DOHH2 (cell line): ENCODE measurements around the gene DPH3.

Experiments
- H3F3A ChIP-seq: fragments of 200-600 bp; sonication (generic), shearing (Covaris generic); 2 replicates; pipeline ENCODE4 v1.6.0; 2016; ENCODE audit warnings: antibody characterized with exemption, mild to moderate bottlenecking; ENCODE audit not compliant: control insufficient read depth, insufficient read depth
- H3K27ac ChIP-seq: fragments of 200-600 bp; sonication (generic); 2 replicates; pipeline ENCODE4 v1.5.1; 2014; ENCODE audit warnings: low read depth, mild to moderate bottlenecking, low read length, moderate library complexity
- H3K27me3 ChIP-seq: fragments of 200-600 bp; sonication (generic); 2 replicates; pipeline ENCODE4 v1.6.1; 2014; ENCODE audit warnings: mild to moderate bottlenecking, low read length, mixed read lengths; ENCODE audit not compliant: control insufficient read depth
- H3K36me3 ChIP-seq: fragments of 200-600 bp; sonication (generic); 2 replicates; pipeline ENCODE4 v1.6.1; 2014; ENCODE audit warnings: mild to moderate bottlenecking, low read length, moderate library complexity, mixed read lengths; ENCODE audit not compliant: control insufficient read depth
- H3K4me1 ChIP-seq: fragments of 200-600 bp; sonication (generic); 2 replicates; pipeline ENCODE4 v1.6.1; 2014; ENCODE audit warnings: mild to moderate bottlenecking, low read length, mixed read lengths; ENCODE audit not compliant: control insufficient read depth
- H3K4me2 ChIP-seq: fragments of 200-600 bp; sonication (generic); 2 replicates; pipeline ENCODE4 v1.6.0; 2014; ENCODE audit warnings: mild to moderate bottlenecking, low read length, moderate library complexity
- H3K4me3 ChIP-seq: fragments of 200-600 bp; sonication (generic); 2 replicates; pipeline ENCODE4 v1.5.1; 2014; ENCODE audit warnings: mild to moderate bottlenecking, low read length, mixed read lengths
- H3K79me2 ChIP-seq: fragments of 200-600 bp; sonication (generic); 2 replicates; pipeline ENCODE4 v1.6.1; 2014; ENCODE audit warnings: mild to moderate bottlenecking, low read length, mixed read lengths; ENCODE audit not compliant: control insufficient read depth
- H3K9me2 ChIP-seq: fragments of 200-600 bp; sonication (generic); replicated peaks from 2 replicates; pipeline ENCODE4 v1.6.1; 2014; ENCODE audit warnings: mild to moderate bottlenecking, low read length, mixed read lengths; ENCODE audit not compliant: control insufficient read depth
- H3K9me3 ChIP-seq: fragments of 200-600 bp; sonication (generic); 2 replicates; pipeline ENCODE4 v1.6.1; 2014; ENCODE audit warnings: antibody characterized with exemption, low read length, mixed read lengths; ENCODE audit not compliant: control insufficient read depth, insufficient read depth
- H4K20me1 ChIP-seq: fragments of 200-600 bp; sonication (generic); 2 replicates; pipeline ENCODE4 v1.6.0; 2014; ENCODE audit warnings: low read depth, mild to moderate bottlenecking, antibody characterized with exemption, low read length, moderate library complexity; ENCODE audit not compliant: control insufficient read depth, insufficient read depth
- EZH2phosphoT487 ChIP-seq: fragments of 200-600 bp; sonication (generic); IDR thresholded peaks from 2 replicates; pipeline ENCODE4 v1.6.1; 2017; ENCODE audit warnings: borderline replicate concordance, mild to moderate bottlenecking, antibody characterized with exemption, low read length, moderate library complexity, mixed read lengths
- TF ChIP-seq, protein P1 (sequence below): fragments of 200-600 bp; sonication (generic); IDR thresholded peaks from one replicate; pipeline ENCODE4 v1.5.1; 2014; ENCODE audit warnings: antibody characterized with exemption, mild to moderate bottlenecking, low read depth, low read length; ENCODE audit not compliant: poor library complexity, severe bottlenecking

DPH3 gene

GRCh38 chr3:16277471-16277870 is 12.7 kb upstream of the DPH3 start:
- Histone ChIP-seq H3K9me2 (no peaks in the 10 kb centered on the region), H3K79me2 (no peaks in the 10 kb centered on the region), H4K20me1 (no peaks in the 10 kb centered on the region), H3K36me3 (peaks cover 35% of the 10 kb centered on the region), H3K9me3 (no peaks in the 10 kb centered on the region), H3K4me3 (no peak overlapping the region), H3K4me1 (no peaks in the 10 kb centered on the region), H3K27ac (no peak overlapping the region), H3K27me3 (no peaks in the 10 kb centered on the region), H3F3A (no peaks in the 10 kb centered on the region), H3K4me2 (no peak overlapping the region)
- TF ChIP-seq, protein P1, sequence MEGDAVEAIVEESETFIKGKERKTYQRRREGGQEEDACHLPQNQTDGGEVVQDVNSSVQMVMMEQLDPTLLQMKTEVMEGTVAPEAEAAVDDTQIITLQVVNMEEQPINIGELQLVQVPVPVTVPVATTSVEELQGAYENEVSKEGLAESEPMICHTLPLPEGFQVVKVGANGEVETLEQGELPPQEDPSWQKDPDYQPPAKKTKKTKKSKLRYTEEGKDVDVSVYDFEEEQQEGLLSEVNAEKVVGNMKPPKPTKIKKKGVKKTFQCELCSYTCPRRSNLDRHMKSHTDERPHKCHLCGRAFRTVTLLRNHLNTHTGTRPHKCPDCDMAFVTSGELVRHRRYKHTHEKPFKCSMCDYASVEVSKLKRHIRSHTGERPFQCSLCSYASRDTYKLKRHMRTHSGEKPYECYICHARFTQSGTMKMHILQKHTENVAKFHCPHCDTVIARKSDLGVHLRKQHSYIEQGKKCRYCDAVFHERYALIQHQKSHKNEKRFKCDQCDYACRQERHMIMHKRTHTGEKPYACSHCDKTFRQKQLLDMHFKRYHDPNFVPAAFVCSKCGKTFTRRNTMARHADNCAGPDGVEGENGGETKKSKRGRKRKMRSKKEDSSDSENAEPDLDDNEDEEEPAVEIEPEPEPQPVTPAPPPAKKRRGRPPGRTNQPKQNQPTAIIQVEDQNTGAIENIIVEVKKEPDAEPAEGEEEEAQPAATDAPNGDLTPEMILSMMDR = no peak
- TF ChIP-seq EZH2phosphoT487 = no peak

- H3K4me2 ChIP-seq = no peak overlapping the region
- peaks cover 54% of the 10 kb centered on the region for H3K36me3 ChIP-seq
- H3K9me3 ChIP-seq = no peaks in the 10 kb centered on the region
- H3F3A ChIP-seq = no peaks in the 10 kb centered on the region
- TF ChIP-seq, protein P1 = no peak
- TF ChIP-seq EZH2phosphoT487 = no peak
- no peaks in the 10 kb centered on the region for H4K20me1 ChIP-seq
- no peaks in the 10 kb centered on the region for H3K27me3 ChIP-seq
- no peak overlapping the region for H3K4me3 ChIP-seq
- H3K4me1 ChIP-seq = no peaks in the 10 kb centered on the region
- H3K9me2 ChIP-seq = no peaks in the 10 kb centered on the region
- H3K27ac ChIP-seq = no peak overlapping the region
- H3K79me2 ChIP-seq = peaks cover 4% of the 10 kb centered on the region
Measured at GRCh38 chr3:16273867-16274266, 9.1 kb upstream of the DPH3 start.

DNA sequence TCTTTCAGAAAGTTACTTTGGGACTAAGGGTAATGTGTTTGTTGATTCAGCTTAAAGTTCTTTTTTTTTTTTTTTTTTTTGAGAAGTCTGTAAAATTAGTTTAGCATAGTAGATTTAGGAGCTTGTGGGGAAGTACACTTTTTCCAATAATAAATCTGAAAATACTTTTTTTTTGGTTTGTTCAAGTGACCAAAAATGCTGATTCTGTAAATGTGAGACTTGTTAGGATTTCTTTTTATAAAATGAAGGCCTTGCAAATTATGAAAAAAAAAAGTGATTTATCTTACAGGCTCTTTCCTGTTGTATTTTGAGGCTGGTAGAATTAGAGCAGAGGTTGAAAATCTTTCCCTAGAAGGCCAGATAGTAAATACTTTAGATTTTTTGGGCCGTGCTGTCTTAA is 7.8 kb upstream of the DPH3 start:
- no peak overlapping the region for H3K4me2 ChIP-seq
- no peaks in the 10 kb centered on the region for H3K27me3 ChIP-seq
- no peaks in the 10 kb centered on the region for H3K9me2 ChIP-seq
- H3K27ac ChIP-seq = no peak overlapping the region
- no peaks in the 10 kb centered on the region for H3F3A ChIP-seq
- H3K36me3 ChIP-seq = peaks cover 48% of the 10 kb centered on the region
- peaks cover 15% of the 10 kb centered on the region for H3K79me2 ChIP-seq
- no peak for TF ChIP-seq EZH2phosphoT487
- TF ChIP-seq, protein P1 = no peak
- no peaks in the 10 kb centered on the region for H3K9me3 ChIP-seq
- H4K20me1 ChIP-seq = no peaks in the 10 kb centered on the region
- no peak overlapping the region for H3K4me3 ChIP-seq
- peaks cover 5% of the 10 kb centered on the region; the same call in 1 of the 2 replicates for H3K4me1 ChIP-seq
